Measurements from ENCODE around the gene SLMAP. TPM values are rescaled to one million over a fixed set of nuclear protein-coding genes. Genes with fewer than 3 reads are reported as not detected.
"Not testable (repeated sequence)": the region's sequence is repeated elsewhere in the genome, so short reads cannot be mapped to it uniquely, and the experiment has no call there.

SLMAP gene
- total RNA-seq, 1 donor from 2014 or later = 71.5 TPM

GRCh38 chr3:57877116-57877515, 121.0 kb downstream of the SLMAP start:
- Mint-ChIP-seq H3K4me1 (ENCODE audit: unreplicated experiment) (peaks cover 17% of the 10 kb centered on the region), H3K27ac (ENCODE audit: unreplicated experiment) (peak overlapping the region; percentile 75), H3K9me3 (ENCODE audit: unreplicated experiment) (no peaks in the 10 kb centered on the region), H3K27me3 (ENCODE audit: unreplicated experiment) (no peaks in the 10 kb centered on the region), H3K4me3 (ENCODE audit: unreplicated experiment) (no peak overlapping the region), H3K36me3 (ENCODE audit: unreplicated experiment) (no peaks in the 10 kb centered on the region)
- no peak for TF ChIP-seq CTCF (IDR thresholded peaks at IDR 0.05)
- DNase-seq (ENCODE audit: extremely low spot score, unreplicated experiment) = no peak

GRCh38 chr3:57884436-57884835, 128.3 kb downstream of the SLMAP start:
- H3K9me3 Mint-ChIP-seq (ENCODE audit: unreplicated experiment); H3K4me3 Mint-ChIP-seq (ENCODE audit: unreplicated experiment); DNase-seq (ENCODE audit: extremely low spot score, unreplicated experiment); H3K27me3 Mint-ChIP-seq (ENCODE audit: unreplicated experiment); H3K27ac Mint-ChIP-seq (ENCODE audit: unreplicated experiment); H3K4me1 Mint-ChIP-seq (ENCODE audit: unreplicated experiment): not testable (repeated sequence)
- peaks cover 19% of the 10 kb centered on the region for H3K36me3 Mint-ChIP-seq (ENCODE audit: unreplicated experiment)

- Mint-ChIP-seq H3K27ac (ENCODE audit: unreplicated experiment) (peak overlapping the region; percentile 82), H3K27me3 (ENCODE audit: unreplicated experiment) (no peaks in the 10 kb centered on the region), H3K9me3 (ENCODE audit: unreplicated experiment) (no peaks in the 10 kb centered on the region), H3K4me3 (ENCODE audit: unreplicated experiment) (peak overlapping the region; percentile 71), H3K4me1 (ENCODE audit: unreplicated experiment) (peaks cover 23% of the 10 kb centered on the region), H3K36me3 (ENCODE audit: unreplicated experiment) (peaks cover 14% of the 10 kb centered on the region)
- DNase-seq (ENCODE audit: extremely low spot score, unreplicated experiment) = no peak
- TF ChIP-seq CTCF (IDR thresholded peaks at IDR 0.05) = no peak
Observed at GRCh38 chr3:57889807-57890206, 133.7 kb downstream of the SLMAP start.

- TF ChIP-seq CTCF (IDR thresholded peaks at IDR 0.05) = no peak
- Mint-ChIP-seq H3K36me3 (ENCODE audit: unreplicated experiment) (peaks cover 13% of the 10 kb centered on the region), H3K27me3 (ENCODE audit: unreplicated experiment) (no peaks in the 10 kb centered on the region), H3K4me3 (ENCODE audit: unreplicated experiment) (peak overlapping the region; percentile 71), H3K4me1 (ENCODE audit: unreplicated experiment) (peaks cover 26% of the 10 kb centered on the region), H3K27ac (ENCODE audit: unreplicated experiment) (peak overlapping the region; percentile 82), H3K9me3 (ENCODE audit: unreplicated experiment) (no peaks in the 10 kb centered on the region)
- no peak for DNase-seq (ENCODE audit: extremely low spot score, unreplicated experiment)
Observed at GRCh38 chr3:57890874-57891273, 134.8 kb downstream of the SLMAP start.

GRCh38 chr3:57892423-57892822, 136.3 kb downstream of the SLMAP start:
- H3K27me3 Mint-ChIP-seq (ENCODE audit: unreplicated experiment) = no peaks in the 10 kb centered on the region
- H3K9me3 Mint-ChIP-seq (ENCODE audit: unreplicated experiment) = no peaks in the 10 kb centered on the region
- H3K4me3 Mint-ChIP-seq (ENCODE audit: unreplicated experiment) = no peak overlapping the region
- no peak for TF ChIP-seq CTCF (IDR thresholded peaks at IDR 0.05)
- peaks cover 7% of the 10 kb centered on the region for H3K36me3 Mint-ChIP-seq (ENCODE audit: unreplicated experiment)
- DNase-seq (ENCODE audit: extremely low spot score, unreplicated experiment) = no peak
- H3K4me1 Mint-ChIP-seq (ENCODE audit: unreplicated experiment) = peaks cover 32% of the 10 kb centered on the region
- H3K27ac Mint-ChIP-seq (ENCODE audit: unreplicated experiment) = peak overlapping the region; percentile 14

GRCh38 chr3:57893156-57893555, 137.0 kb downstream of the SLMAP start:
- DNase-seq (ENCODE audit: extremely low spot score, unreplicated experiment) = no peak
- Mint-ChIP-seq H3K4me3 (ENCODE audit: unreplicated experiment) (no peak overlapping the region), H3K27me3 (ENCODE audit: unreplicated experiment) (no peaks in the 10 kb centered on the region), H3K4me1 (ENCODE audit: unreplicated experiment) (peaks cover 32% of the 10 kb centered on the region), H3K9me3 (ENCODE audit: unreplicated experiment) (no peaks in the 10 kb centered on the region), H3K36me3 (ENCODE audit: unreplicated experiment) (peaks cover 10% of the 10 kb centered on the region), H3K27ac (ENCODE audit: unreplicated experiment) (no peak overlapping the region)
- TF ChIP-seq CTCF (IDR thresholded peaks at IDR 0.05) = no peak
